ENCODE measurements around the gene NFX1. TPM values are rescaled to one million over a fixed set of nuclear protein-coding genes. Genes with fewer than 3 reads are reported as not detected.
"Not testable (repeated sequence)": the region's sequence is repeated elsewhere in the genome, so short reads cannot be mapped to it uniquely, and the experiment has no call there.

Gene NFX1
- total and polyA plus RNA-seq, 9 donors: 18.5 to 44.5 (median 34.3) TPM

- WGBS, 3 donors: 56 to 82% (median 71%) methylated on average over 4 of the region's 4 CpGs
- H3K27ac ChIP-seq: no peak overlapping the region
- no peaks in the 10 kb centered on the region for H3K9me3 ChIP-seq
- intact Hi-C loops (cut with DNase I): no loop called here
- no peaks in the 10 kb centered on the region for H3K27me3 ChIP-seq
- TF ChIP-seq, protein P1, sequence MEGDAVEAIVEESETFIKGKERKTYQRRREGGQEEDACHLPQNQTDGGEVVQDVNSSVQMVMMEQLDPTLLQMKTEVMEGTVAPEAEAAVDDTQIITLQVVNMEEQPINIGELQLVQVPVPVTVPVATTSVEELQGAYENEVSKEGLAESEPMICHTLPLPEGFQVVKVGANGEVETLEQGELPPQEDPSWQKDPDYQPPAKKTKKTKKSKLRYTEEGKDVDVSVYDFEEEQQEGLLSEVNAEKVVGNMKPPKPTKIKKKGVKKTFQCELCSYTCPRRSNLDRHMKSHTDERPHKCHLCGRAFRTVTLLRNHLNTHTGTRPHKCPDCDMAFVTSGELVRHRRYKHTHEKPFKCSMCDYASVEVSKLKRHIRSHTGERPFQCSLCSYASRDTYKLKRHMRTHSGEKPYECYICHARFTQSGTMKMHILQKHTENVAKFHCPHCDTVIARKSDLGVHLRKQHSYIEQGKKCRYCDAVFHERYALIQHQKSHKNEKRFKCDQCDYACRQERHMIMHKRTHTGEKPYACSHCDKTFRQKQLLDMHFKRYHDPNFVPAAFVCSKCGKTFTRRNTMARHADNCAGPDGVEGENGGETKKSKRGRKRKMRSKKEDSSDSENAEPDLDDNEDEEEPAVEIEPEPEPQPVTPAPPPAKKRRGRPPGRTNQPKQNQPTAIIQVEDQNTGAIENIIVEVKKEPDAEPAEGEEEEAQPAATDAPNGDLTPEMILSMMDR (IDR thresholded peaks at IDR 0.05): no peak
- TF ChIP-seq POLR2A (IDR thresholded peaks at IDR 0.05) (no peak), EP300 (IDR thresholded peaks at IDR 0.05) (no peak)
- no peak overlapping the region for H3K4me3 ChIP-seq
- no peaks in the 10 kb centered on the region for H3K36me3 ChIP-seq
- no peaks in the 10 kb centered on the region for H3K4me1 ChIP-seq (ENCODE audit: insufficient read depth)
- no peak for DNase-seq
These were observed 38.8 kb downstream of the NFX1 start for GRCh38 chr9:33329117-33329563.

DNA sequence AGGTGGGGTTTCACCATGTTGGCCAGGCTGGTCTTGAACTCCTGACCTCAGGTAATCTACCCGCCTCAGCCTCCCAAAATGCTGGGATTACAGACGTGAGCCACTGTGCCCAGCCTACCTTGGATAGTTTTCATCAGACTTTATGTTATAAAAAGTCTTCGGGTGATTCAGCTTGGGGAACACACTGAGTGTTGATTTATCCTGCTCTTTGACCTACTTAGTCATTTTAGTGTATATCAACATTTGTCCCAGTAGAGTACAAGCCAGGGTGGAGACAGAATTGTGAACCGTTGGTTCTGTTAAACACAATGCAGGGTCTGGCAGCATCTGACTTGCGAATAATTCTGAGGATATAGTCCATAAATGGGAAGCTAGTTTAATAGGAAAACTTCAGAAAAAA, 39.7 kb downstream of the NFX1 start:
- TF ChIP-seq POLR2A (IDR thresholded peaks at IDR 0.05) (no peak), EP300 (IDR thresholded peaks at IDR 0.05) (no peak)
- TF ChIP-seq, protein P1 (IDR thresholded peaks at IDR 0.05): no peak
- no peak overlapping the region for H3K27ac ChIP-seq
- no peak overlapping the region for H3K4me3 ChIP-seq
- intact Hi-C loops (cut with DNase I): no loop called here
- 63 to 69% (median 66%) methylated on average over 5 of the region's 5 CpGs for WGBS, 3 donors
- H3K27me3 ChIP-seq: no peaks in the 10 kb centered on the region
- no peaks in the 10 kb centered on the region for H3K9me3 ChIP-seq
- H3K4me1 ChIP-seq (ENCODE audit: insufficient read depth): no peaks in the 10 kb centered on the region
- DNase-seq: no peak
- no peaks in the 10 kb centered on the region for H3K36me3 ChIP-seq

GRCh38 chr9:33331377-33331891, 41.1 kb downstream of the NFX1 start:
- no peak overlapping the region for H3K27ac ChIP-seq
- no peak overlapping the region for H3K4me3 ChIP-seq
- no peaks in the 10 kb centered on the region for H3K9me3 ChIP-seq
- no peak for TF ChIP-seq POLR2A (IDR thresholded peaks at IDR 0.05)
- TF ChIP-seq, protein P1 (IDR thresholded peaks at IDR 0.05): no peak
- TF ChIP-seq EP300 (IDR thresholded peaks at IDR 0.05): no peak
- DNase-seq: no peak
- 59 to 75% (median 65%) methylated on average over 3 of the region's 3 CpGs for WGBS, 3 donors
- no peaks in the 10 kb centered on the region for H3K4me1 ChIP-seq (ENCODE audit: insufficient read depth)
- H3K36me3 ChIP-seq: no peaks in the 10 kb centered on the region
- no peaks in the 10 kb centered on the region for H3K27me3 ChIP-seq
- intact Hi-C loops (cut with DNase I): no loop called here

DNA sequence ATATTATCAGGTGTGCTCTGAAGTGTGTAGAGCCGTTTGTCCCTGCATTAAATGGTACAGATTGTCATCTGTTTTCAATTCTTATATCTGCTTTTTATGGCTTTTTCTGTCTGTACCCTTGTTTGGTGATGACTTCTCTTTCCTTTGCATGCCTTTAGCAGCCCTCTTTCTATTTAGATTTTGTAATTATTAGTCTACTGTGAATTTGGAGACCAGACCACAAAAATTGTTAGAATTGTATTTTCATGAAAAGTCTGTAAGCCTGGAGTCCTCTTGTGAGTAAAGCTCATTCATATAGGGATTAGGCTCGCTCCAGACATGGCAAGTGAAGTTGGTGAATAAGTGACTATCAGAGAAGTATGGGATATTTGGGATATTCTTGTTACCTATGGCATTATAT, 41.7 kb downstream of the NFX1 start:
- no peaks in the 10 kb centered on the region for H3K9me3 ChIP-seq
- H3K27ac ChIP-seq: no peak overlapping the region
- no peak for TF ChIP-seq EP300 (IDR thresholded peaks at IDR 0.05)
- TF ChIP-seq, protein P1 (IDR thresholded peaks at IDR 0.05): no peak
- 60 to 73% (median 69%) methylated on average over 2 of the region's 2 CpGs for WGBS, 3 donors
- no peak for DNase-seq
- no peak overlapping the region for H3K4me3 ChIP-seq
- no peaks in the 10 kb centered on the region for H3K4me1 ChIP-seq (ENCODE audit: insufficient read depth)
- H3K36me3 ChIP-seq: no peaks in the 10 kb centered on the region
- intact Hi-C loops (cut with DNase I): no loop called here
- H3K27me3 ChIP-seq: no peaks in the 10 kb centered on the region

DNA sequence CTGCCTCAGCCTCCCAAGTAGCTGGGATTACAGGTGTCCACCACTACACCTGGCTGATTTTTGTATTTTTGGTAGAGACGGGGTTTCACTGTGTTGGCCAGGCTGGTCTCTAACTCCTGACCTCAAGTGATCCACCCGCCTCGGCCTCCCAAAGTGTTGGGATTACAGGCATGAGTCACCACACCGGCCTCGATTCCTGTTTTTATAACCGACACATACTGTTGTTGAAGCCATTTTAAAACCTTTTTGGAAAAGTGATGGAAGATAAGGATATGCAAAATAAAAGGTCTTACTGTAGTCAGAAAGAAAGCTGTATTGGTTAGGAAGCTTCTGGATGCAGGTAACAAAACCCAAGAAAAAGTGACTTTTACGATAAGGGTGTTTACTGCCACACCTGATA, 42.6 kb downstream of the NFX1 start:
- H3K4me1 ChIP-seq (ENCODE audit: insufficient read depth); H3K27me3 ChIP-seq; intact Hi-C loops (cut with DNase I); H3K9me3 ChIP-seq; H3K4me3 ChIP-seq; DNase-seq; H3K36me3 ChIP-seq; H3K27ac ChIP-seq: not testable (repeated sequence)
- 89 to 94% (median 90%) methylated on average over 7 of the region's 7 CpGs for WGBS, 3 donors
